Stimulated activated CD8-positive, alpha-beta memory T cell treated with anti-CD3 and anti-CD28 coated beads, Interleukin-12 subunit alpha, Interleukin-12 subunit beta, amount 100 ng/mL, for 24 hours (primary cell): ENCODE results near the gene KIRREL3.

Source experiments
- DNase-seq: peaks from one replicate; pipeline ENCODE4 v3.0.0-alpha.2; 2020; ENCODE audit errors: extremely low read depth

KIRREL3 gene

DNA sequence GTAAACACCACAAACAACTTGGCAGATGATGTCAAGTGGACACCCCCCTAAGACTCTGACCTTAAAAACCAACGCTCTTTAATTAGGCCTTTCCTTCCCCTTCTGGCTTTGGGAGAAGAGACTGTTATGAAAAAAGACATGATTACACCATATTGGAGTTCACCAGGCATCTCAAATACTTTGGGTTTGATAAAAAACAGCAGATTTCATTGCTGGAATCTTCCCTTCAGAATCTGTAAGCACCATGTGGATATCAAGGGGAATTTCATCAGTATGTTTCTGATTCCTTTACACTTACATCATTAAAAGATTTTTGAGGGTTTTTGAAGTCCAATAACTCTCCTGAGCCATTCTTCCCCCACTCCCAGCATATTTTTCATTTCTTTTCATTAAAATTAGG lies 85.6 kb downstream of the KIRREL3 start:
- no peak for DNase-seq

DNA sequence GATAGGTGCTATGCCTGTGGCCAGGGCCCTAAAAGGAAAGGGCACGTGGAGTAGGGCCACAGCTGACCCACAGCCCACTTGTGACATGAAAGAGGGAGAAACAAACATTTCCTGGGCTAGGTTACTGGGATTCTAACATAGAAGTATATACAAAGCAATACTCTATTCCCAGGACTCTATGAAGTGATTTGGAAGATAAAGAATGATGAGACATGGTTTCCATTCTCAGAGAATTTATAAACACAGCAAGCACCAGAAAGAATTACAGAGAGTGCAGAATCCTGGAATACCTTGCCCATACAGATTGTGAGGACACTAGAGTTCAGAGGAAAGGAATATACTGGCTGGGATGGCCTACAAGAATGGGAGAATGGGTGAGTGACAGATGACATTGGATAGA lies 86.4 kb downstream of the KIRREL3 start:
- DNase-seq, result no peak

DNA sequence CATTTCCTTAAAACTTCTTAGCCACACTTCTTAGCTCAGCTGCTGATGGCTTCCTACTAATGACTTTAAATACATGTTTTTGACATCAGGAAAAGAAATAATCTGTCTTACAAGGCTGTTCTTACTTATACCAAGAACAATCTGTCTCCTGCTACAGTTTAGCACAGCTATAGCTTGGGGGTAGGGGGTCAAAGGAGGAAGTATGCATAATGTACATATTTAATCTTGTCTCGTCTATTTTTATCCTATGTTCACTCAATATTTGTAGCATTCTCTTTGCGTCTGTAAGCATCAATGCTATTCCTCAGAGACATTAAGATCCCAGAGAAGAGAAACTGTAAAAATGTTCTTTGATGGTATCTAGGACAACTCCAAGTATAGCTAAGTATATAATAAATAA lies 96.0 kb downstream of the KIRREL3 start:
- no peak for DNase-seq

DNA sequence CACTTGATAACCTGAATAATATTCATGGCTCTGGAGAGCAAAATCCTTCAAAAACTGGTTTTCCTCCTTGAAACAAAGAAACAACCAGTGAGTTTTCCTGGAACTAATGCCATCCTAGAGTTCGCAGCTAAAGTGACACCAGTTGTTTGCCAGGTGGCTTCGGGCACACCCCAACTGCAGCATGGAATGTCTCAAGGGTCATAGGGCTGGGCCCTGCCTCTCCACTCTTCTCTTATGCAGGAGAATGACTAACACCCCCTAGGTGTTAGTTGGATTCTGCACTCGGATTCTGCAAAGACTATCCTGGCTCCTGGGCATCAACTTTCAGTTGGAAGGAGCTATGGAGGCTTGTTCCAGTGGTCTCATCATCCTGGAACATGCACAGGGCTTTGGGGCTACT lies 98.8 kb downstream of the KIRREL3 start:
- DNase-seq, result no peak

DNA sequence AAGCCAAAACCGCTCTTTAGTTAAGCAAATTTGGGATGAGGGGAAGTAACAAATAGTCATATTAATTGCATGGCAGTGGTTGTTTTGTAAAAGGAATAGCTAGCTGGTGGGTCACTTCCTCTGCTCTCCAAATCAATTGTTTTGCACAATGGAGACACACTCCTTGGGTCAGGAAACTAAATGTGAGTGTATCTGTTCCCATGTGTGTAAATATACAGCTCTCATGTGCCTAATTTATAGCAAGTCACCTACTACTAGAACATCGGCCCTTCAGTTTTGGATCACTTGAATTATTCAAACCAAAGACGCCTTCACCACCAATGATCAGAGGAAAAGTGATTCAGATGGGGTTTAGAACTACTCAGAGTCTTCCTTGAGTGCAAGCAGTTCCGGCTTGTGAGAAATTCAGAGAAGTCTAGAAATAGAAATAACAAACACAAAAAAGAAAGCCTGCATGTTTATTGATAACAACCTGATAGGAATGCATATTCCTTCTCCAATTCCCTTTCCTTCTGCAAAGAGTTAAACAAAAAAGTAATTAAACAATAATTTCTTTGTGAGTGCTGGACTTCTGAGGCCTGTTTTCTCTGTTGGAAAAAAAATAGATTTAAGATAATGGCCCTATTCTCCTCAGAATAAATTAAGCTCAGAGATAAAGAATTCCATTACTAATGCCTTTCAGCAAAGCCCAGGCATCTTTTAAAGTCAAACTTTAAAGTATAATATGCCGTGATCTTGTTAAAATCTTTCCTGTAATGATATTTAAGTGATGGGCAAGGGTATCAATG lies 100.4 kb downstream of the KIRREL3 start:
- DNase-seq, result no peak

DNA sequence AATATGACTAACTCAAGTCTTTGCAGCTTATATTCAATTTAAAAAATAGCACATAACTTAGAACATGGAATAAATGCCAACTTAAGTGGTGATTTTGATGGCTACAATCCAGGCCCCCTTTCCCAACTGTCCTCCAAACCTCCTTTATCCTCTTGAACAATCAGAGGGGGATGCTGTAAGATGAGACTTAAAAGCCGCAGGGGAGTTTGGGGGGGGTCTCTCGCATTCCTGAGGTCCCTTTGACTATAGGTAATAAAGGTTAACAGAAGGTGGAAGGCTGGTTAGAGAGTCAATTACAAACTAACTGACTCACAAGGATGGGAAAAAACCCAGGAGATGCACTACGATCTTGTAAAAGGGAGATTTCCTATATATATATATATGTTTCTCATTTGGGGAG lies 101.8 kb downstream of the KIRREL3 start:
- no peak for DNase-seq

DNA sequence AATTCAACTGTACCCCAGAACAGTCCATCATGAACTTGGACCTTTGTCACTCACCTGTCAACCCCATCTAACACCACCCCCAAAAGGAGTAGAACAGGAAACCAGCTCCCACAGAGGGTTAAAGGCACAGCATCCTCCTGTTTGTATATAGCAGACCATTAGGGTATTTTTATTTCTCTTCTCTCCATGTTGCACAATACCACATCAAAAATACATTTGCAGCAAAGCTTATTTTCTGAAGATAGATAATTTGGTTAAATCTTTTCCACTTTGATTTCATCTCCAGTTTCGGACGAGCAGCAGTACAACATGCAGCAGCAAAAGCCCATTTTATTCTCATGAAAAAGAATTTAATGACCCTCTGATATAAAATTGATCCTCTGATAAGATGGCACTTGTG lies 103.1 kb downstream of the KIRREL3 start:
- no peak for DNase-seq

DNA sequence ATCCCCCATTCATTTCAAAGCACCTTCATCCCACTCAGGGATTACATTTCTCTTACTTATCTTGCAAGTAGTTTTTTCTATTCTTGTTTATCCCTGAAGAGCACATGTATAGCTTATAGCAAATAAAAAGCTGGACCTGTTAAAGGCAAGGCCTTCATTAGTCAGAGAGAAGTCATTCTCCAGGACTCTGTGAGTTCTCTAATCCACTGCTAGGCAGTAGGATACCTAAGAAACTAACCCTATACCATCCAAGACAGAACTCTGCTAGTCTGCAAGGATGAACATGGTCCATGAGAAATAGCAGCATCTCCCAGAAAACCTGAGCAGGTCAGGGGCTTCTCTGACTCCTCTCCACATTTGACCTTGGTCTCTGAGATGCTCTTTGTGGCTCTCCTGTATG lies 104.5 kb downstream of the KIRREL3 start:
- DNase-seq, result no peak

DNA sequence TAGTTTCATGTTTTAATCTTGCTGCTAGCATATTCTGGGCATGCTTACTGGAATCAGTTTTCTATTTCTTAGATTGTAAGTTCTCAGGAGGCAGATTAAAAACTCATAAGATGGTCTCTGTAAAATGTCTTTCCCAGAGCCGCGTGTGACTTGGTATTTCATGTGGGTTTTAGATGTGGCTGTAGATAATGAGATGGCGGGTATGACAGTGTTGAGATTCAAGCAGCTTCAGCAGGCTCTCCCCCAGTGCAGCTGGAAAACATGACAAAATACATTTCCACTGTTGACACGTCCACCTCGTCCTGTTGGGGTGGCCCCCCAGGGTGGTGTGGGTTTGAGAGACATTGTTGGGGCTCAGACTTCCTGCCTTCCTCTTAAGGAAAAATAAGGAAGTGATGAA lies 106.8 kb downstream of the KIRREL3 start:
- DNase-seq, result no peak

DNA sequence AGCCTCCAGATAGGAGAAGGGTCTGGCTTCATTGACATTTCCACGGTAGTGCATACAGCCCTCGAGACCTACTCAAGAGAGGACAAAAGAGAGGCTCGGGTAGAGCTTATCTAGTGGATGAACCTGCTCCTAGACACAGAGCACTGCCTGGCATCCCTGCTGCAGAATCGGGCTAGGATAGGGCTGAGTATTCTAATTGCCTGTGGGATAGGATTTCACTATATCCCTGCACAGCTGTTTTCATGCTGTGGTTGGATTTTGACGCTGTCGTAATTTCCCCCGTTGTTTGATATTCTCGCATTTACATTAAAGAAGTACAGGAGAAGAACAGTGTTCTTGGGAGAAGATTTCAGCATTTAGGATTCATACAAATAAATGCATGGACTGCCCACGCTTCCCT lies 107.8 kb downstream of the KIRREL3 start:
- no peak for DNase-seq

DNA sequence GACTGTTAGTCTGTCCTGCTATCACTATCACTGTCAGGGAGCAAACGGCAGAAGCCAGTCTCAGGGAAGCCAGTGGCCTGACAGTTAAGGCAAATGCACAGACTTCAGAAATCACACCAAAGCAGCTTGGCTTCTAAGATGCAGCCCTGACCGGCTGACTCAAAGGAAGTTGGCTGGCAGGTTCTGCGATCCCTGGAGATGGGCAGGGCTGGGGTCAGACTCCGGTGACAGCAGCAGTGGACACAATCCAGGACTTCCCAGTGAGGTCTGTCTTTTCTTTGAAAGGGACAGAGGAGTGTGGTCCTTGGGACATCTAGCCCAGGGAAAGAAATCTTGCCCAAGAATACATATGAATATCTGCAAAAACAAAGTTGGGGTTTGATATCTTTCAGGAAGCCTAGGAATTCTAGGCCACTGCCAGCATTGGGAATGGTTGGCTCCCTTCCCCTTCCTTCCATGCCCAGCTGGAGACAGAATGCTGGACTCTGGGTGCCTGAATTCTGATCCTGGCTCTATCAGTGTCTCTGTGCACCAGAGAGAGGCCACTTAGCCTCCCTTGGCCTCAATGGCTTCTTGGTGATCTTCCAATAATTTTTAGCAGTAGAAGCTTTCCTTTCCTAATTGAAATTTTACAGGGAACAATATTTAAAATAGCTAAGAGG lies 108.9 kb downstream of the KIRREL3 start:
- no peak for DNase-seq

DNA sequence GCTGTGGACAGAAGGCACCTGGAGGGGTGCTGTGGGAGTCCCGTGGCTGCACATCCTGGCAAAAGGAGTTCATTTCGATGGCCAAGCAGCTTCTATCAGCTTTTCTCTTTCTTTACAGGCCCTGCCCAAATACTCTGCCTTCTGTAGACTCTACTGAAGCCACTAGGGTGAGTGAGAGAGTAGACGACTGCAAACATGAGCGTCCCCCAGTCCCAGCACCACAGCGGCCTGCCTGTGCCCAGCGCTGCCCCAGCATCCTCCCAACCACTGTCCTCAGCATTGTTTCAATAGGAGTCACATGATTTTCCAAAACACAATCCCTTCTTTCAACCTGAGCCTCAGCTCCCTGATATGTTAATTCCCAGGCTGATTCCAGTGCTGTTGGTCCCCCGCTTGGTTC lies 110.0 kb downstream of the KIRREL3 start:
- DNase-seq, result no peak

DNA sequence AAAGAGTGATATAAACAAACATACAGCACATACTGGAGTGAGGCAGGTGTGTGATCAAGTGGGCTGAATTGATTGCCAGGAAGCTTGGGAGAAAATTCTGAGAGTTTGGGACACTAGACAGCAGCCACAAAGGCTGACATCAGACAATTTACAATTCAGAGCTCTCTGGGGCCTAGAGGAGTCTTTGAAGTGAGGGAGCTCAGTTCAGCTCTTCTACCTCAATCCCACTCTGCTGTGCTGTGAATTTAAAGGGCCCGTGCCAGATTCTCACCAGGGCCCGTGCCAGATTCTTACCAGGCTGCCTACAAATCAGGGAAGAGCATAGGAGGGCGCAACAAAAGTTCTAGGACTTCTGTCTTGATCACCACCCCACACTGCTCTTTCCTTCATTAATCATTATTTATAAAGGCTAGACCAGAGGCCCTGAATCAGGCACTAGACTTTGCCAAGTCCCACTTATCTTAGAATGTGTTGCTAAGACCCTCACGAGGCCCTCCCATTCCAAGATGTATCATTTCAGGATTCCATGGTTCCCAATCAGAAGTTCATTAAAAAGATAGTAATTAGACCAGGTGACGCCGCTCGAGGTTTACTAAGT lies 112.4 kb downstream of the KIRREL3 start:
- no peak for DNase-seq

DNA sequence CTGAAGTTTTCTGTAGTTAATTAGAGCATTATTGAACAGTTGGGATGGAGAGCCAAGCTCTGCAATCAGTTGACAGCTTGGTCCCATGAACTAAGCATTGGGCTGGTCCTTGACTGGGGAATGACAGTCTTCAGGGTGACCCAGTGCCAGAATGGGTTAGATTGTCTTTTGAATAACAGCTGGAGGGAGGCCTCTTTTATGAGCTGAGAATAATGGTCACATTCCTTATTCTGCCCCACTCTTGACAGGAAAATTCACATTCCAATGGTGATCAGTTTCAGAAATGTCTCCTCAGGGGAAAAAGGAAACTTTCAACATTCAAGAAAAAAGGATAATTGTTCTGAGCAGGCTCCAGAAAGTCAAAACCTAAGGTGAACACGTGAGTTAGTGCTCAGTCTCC lies 113.9 kb downstream of the KIRREL3 start:
- DNase-seq, result no peak

DNA sequence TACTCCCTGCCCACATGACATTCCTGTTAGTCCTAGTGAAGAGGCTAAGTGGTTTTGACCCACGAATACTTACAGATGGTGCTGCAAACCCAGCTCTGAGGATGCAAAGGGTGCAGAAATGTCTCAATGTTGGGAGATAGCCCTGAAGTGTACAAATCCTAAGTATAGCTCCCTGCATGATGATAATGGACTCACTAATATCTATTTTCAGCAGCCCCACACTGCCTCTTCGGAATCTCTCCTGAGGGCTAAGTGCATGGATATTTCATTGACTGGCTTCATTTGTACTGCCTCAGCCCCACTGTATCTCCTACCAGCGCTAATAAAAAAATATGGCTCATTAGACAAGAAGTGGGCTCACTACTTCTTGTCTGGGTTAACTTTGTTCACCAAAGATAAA lies 114.5 kb downstream of the KIRREL3 start:
- DNase-seq, result no peak

DNA sequence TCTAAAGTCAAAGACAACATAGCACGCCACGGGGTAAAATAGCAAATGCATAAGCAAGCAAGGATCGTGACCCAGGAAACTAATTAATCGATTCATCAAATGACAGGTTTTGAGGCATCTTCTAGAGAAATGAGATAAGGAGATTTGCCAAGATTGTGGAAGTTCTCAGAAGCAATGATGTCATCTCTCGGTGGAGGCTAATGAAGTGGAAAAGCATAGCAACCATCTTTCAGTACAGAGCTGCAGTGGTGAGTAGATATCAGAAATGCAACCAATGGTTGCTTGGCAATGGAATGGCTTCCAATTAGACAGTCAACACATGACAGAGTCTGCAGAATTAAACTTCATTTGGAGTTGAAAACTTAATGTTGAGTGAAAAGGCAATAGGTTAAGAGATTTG lies 116.0 kb downstream of the KIRREL3 start:
- DNase-seq, result no peak

DNA sequence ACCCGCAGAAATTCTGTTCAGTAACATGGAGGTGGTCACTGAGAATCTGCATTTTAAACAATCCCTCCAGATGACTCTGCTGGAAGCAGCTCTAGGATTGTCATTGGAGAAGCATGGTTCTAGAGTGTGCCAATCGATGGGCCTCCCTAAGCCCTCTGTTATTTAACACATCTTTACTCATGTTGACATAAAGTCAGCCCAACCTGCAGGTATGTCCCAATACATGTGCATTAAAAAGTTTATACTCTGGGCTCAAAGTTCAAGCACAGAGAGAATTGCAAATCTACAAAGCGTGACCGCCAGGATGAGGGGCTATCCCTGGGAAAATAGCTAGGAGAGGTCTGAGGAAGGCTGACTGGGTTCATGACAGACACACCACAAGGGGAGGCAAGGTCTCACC lies 116.4 kb downstream of the KIRREL3 start:
- no peak for DNase-seq

DNA sequence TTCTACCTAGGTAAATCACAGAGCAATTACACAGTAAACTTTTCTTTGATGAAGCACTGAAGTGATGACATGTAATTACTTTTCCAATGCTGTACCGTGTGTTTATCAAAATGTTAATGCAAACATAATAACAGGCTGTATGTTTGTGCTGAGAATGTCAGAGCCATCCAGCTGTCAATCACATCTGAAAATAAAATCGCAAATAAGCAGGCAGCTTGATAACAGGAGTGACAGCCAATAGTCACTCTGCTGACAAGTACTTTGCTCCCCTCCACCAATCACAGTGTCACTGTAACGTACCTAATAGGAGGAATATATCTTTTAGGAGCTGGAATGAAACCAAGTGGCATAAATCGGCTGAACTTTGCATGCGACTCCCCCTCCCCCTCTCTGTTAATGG lies 119.7 kb downstream of the KIRREL3 start:
- no peak for DNase-seq

DNA sequence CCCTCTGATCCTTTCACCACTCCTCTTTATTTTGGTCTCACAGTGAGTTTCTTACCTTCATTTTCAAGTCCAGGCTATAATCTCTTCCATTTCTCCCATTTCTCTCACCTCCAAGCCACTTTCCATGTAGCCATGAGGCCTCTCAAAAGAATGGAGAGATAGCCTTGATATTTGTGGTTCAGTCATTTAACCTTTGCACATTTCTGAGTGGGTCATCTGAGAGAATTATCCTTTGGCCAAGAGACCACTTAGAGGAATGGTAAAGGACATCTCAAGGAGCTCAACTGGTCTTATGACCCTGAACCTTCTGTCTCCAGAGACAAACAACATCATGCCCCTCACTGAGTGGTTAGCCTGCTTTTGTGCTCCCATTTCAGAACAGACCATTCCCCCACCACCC lies 121.1 kb downstream of the KIRREL3 start:
- no peak for DNase-seq

DNA sequence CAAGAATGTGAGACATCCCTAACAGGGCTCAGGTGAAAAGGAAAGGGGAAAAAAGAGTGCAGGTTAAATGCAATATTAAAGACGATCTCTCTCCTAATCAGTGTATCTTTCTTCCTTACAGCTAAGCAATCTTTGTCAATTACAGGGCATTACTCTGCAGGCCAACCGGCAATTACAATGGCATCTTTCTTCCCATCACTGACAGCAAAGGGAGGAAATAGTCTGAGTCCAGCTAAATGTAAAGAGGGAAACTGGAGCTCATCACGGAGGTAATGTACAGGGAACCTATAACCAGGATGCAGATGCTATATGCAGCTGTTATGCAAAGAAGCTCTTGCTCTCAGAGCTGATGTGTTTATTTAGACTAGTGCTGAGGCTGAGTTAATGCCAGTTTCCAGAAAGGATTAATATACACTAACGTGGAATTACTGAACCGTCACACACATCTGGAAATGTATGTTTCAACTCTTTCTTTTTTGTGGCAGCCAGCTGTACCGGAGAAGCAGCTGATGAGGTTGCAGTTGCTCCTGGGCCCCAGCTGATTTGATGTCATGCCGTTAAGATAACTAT lies 121.6 kb downstream of the KIRREL3 start:
- no peak for DNase-seq

DNA sequence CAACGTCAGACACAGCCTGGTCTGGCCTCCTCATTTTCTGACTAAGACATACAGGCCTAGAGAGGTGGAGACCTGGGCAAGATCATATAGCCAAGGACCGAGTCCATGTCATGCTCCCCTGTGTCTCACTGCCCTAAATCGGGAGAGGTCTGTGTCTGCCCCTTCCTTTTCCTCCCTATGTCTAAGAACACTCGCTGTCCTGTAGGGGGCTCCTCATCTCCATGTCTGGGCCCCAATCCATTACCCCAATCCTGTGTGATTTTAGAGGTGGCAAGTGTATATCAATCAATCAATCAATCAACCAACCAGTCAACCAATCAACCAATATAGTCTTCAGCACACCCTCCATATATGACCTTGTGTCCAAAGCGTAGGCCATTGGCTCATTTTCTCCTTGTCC lies 125.7 kb downstream of the KIRREL3 start:
- no peak for DNase-seq

DNA sequence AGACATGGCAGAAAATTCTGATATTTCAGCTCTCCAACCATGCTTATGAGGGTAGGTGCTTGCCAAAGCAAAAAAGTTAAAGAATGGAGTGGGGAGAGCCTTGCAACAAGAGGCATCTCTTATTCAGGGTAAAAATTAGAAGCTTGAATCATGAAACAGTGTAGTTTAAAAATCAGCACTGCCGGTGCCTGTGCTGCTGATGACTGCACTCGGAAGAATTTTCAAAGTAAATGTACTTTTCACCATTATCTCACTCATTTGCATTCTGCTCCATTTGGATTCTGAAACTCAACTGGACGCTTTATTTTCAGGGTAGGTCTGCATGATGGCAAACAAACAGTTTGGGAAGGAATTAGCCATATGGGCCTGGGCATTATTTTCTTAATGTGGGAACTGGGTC lies 126.3 kb downstream of the KIRREL3 start:
- no peak for DNase-seq

DNA sequence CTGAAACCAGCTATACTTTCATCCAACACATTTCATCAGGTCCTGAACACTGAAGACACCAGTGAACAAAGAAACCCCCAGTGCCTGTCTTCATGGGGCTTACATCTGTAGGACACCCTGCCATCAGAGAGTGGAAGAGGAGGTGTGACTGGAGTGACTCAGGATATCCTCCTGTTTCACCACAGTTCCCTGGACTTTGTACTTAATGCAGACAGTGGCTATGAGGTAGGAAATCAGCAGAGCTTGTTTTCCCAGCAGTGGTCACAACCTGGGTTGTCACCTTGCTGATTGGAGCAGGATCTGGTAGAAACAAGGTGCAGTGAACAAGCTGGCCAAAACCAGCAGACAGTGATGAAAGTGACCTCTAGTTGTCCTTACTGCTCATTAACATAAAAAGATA lies 128.8 kb downstream of the KIRREL3 start:
- no peak for DNase-seq
